AG10803 (cell line): ENCODE results near the gene SNTG2.

Experiments used
- DNase-seq: peaks from one replicate; pipeline ENCODE4 v3.0.0; 2010; ENCODE audit warnings: low read depth
- H3K4me3 ChIP-seq: 2 replicates; pipeline ENCODE4 v1.5.1; 2011; ENCODE audit warnings: mild to moderate bottlenecking, low read length, control low read depth
- TF ChIP-seq, protein P1 (sequence below): conservative IDR thresholded peaks from 2 replicates; pipeline ENCODE4 v1.5.1; 2011; ENCODE audit warnings: mild to moderate bottlenecking, low read length, control low read depth, inconsistent platforms

SNTG2 gene

DNA sequence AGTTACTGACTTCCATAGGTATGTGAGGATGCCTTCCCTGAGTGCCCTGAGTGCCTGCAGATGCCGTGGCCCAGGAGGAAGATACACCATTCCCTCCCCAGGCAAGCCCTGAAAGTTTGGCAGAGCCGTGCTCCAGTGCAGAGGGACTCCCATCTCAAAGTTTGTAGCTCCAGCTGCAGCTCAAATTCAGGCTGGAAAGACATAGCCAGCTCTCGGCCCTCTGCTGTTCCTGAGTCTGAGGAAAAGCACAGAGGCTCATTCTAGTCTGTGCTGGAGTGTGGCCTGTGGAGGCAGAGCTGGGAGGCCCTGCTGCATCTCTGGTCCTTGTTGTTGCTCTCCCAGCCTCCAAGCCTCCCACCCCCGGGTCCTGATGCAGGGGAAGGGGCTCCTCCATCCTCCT lies 446.7 kb downstream of the SNTG2 start:
- H3K4me3 ChIP-seq = no peak overlapping the region
- DNase-seq = no peak
- TF ChIP-seq, protein P1, sequence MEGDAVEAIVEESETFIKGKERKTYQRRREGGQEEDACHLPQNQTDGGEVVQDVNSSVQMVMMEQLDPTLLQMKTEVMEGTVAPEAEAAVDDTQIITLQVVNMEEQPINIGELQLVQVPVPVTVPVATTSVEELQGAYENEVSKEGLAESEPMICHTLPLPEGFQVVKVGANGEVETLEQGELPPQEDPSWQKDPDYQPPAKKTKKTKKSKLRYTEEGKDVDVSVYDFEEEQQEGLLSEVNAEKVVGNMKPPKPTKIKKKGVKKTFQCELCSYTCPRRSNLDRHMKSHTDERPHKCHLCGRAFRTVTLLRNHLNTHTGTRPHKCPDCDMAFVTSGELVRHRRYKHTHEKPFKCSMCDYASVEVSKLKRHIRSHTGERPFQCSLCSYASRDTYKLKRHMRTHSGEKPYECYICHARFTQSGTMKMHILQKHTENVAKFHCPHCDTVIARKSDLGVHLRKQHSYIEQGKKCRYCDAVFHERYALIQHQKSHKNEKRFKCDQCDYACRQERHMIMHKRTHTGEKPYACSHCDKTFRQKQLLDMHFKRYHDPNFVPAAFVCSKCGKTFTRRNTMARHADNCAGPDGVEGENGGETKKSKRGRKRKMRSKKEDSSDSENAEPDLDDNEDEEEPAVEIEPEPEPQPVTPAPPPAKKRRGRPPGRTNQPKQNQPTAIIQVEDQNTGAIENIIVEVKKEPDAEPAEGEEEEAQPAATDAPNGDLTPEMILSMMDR = no peak

GRCh38 chr2:1398191-1398590 lies 447.5 kb downstream of the SNTG2 start:
- no peak overlapping the region for H3K4me3 ChIP-seq
- TF ChIP-seq, protein P1 = no peak
- DNase-seq = no peak

- TF ChIP-seq, protein P1 = no peak
- no peak for DNase-seq
These were observed 450.5 kb downstream of the SNTG2 start for GRCh38 chr2:1400943-1401735.

GRCh38 chr2:1402064-1402463 lies 451.4 kb downstream of the SNTG2 start:
- DNase-seq = no peak
- no peak overlapping the region for H3K4me3 ChIP-seq
- TF ChIP-seq, protein P1 = no peak

More at GRCh38 chr2:1400943-1401735, 450.5 kb downstream of the SNTG2 start:
- H3K4me3 ChIP-seq = no peak overlapping the region

DNA sequence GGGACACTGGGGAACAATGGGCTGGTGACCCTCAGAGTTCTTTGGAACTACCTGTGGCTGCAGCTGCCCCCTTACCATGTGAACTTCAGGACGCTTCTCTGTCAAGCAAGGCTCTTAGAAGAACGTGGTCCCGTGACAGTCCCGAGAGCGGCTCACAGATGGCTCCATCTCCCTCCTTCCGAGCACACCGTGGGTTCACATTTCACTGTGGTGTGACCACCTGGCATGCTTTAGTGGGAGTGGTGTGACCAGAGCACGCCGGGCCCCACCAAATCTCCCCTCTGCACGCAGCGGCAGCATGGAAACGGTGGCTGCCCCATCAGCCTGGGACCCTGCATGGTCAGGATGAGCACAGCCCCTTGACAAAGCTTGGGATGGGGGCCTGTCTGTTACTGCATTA lies 452.9 kb downstream of the SNTG2 start:
- TF ChIP-seq, protein P1 = no peak
- no peak overlapping the region for H3K4me3 ChIP-seq
- no peak for DNase-seq

DNA sequence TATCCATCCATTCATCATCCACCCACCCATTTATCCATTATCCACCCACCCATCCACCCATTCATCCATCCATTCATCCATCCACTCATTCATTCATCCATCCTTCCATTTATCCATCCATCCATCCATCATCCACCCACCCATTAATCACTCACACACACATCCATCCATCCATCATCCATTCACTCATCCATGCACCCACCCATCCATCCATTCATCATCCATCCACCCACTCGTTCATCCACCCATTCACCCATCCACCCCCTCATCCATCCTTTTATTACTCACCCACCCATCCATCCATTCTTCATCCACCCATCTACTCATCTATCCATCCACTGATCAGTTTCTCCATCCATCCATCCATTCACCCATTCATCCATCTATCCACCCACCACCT lies 454.5 kb downstream of the SNTG2 start:
- DNase-seq = no peak
- no peak overlapping the region for H3K4me3 ChIP-seq
- TF ChIP-seq, protein P1 = no peak

DNA sequence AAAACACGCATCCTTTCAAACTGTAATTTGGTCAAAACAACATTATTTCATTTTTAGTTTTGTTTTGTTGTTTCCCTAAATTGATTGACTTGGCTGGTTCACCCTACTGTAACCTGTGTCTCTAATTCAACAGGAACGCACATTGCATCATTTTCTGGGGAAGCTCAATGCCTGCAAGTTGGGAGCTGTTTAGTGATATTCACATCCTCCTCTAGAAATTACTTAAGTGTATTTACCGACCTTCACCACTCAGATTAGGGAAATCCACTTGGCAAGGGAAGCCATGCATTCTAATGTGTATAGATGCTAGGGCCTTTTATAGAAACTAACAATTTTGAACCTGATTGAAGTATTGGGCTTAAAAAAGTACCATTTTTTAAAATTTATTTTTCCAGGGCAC lies 455.3 kb downstream of the SNTG2 start:
- no peak overlapping the region for H3K4me3 ChIP-seq
- TF ChIP-seq, protein P1 = no peak
- DNase-seq = no peak
